Cardiac muscle cell (in vitro differentiated cells and primary cell): ENCODE data around the gene CIAO2A. TPM values are rescaled to one million over a fixed set of nuclear protein-coding genes. Genes with fewer than 3 reads are reported as not detected.

ENCODE experiments used
- DNase-seq, 2 donors: peaks; one replicate each; pipeline versions ENCODE4 v3.0.0 to v3.0.0-alpha.2; 2010 to 2017; ENCODE audit warnings: low read depth in 1 of 2, low spot score in 1 of 2
- H3K27ac ChIP-seq: fragments of 200-600 bp; sonication (generic); 2 replicates; pipeline ENCODE4 v1.5.1; 2016
- H3K27me3 ChIP-seq: fragments of 200-600 bp; sonication (generic); 2 replicates; pipeline ENCODE4 v1.6.0; 2016; ENCODE audit warnings: control low read depth
- H3K36me3 ChIP-seq: fragments of 200-600 bp; sonication (generic); 2 replicates; pipeline ENCODE4 v1.5.1; 2016; ENCODE audit warnings: control low read depth
- H3K4me1 ChIP-seq: fragments of 200-600 bp; sonication (generic); 2 replicates; pipeline ENCODE4 v1.8.1; 2017; ENCODE audit warnings: low read depth, mild to moderate bottlenecking, mixed run types
- H3K4me3 ChIP-seq: fragments of 200-600 bp; sonication (generic); 2 replicates; pipeline ENCODE4 v1.5.1; 2016; ENCODE audit warnings: mild to moderate bottlenecking
- H3K9me3 ChIP-seq: fragments of 200-600 bp; sonication (generic); 2 replicates; pipeline ENCODE4 v1.5.1; 2017; ENCODE audit warnings: low read depth, mild to moderate bottlenecking, control low read depth
- CTCF ChIP-seq: IDR thresholded peaks from 2 replicates; pipeline ENCODE4 v1.5.1; 2012; ENCODE audit warnings: low read depth, mild to moderate bottlenecking, low read length
- polyA plus RNA-seq: library from polyadenylated mRNA; unstranded; fragments of >200 nt; fragmentation: Nextera tagmentation; extraction: Ambion mirVana; gene quantifications from 2 replicates; pipeline ENCODE4 v1.2.1, GENCODE V29; 2016
- total RNA-seq: library from RNA; depleted of rRNA; stranded (reverse); fragments of >200 nt; gene quantifications from 2 replicates; pipeline ENCODE4 v1.2.3, GENCODE V29; 2016

Gene CIAO2A
- total and polyA plus RNA-seq, 2 experiments from 2014 or later: 115 to 181 TPM

GRCh38 chr15:64131547-64131946 is 37.9 kb upstream of the CIAO2A start:
- peaks cover 4% of the 10 kb centered on the region for H3K4me1 ChIP-seq
- TF ChIP-seq CTCF: no peak
- H3K36me3 ChIP-seq: peaks cover 72% of the 10 kb centered on the region
- no peak overlapping the region for H3K4me3 ChIP-seq
- DNase-seq: no peak
- no peaks in the 10 kb centered on the region for H3K27me3 ChIP-seq
- no peak overlapping the region for H3K27ac ChIP-seq
- no peaks in the 10 kb centered on the region for H3K9me3 ChIP-seq

GRCh38 chr15:64130159-64130558 is 36.5 kb upstream of the CIAO2A start:
- Histone ChIP-seq H3K27ac (no peak overlapping the region), H3K4me1 (peaks cover 4% of the 10 kb centered on the region), H3K9me3 (no peaks in the 10 kb centered on the region), H3K27me3 (no peaks in the 10 kb centered on the region), H3K36me3 (peaks cover 73% of the 10 kb centered on the region), H3K4me3 (no peak overlapping the region)
- no peak for DNase-seq
- no peak for TF ChIP-seq CTCF

- no peaks in the 10 kb centered on the region for H3K27me3 ChIP-seq
- H3K9me3 ChIP-seq: no peaks in the 10 kb centered on the region
- DNase-seq: no peak
- TF ChIP-seq CTCF: no peak
- H3K4me3 ChIP-seq: no peak overlapping the region
- H3K27ac ChIP-seq: peak overlapping the region; percentile 38
- H3K36me3 ChIP-seq: peaks cover 73% of the 10 kb centered on the region
- H3K4me1 ChIP-seq: peaks cover 4% of the 10 kb centered on the region
These were observed 34.1 kb upstream of the CIAO2A start for GRCh38 chr15:64127521-64128270.

GRCh38 chr15:64125978-64126377 is 32.3 kb upstream of the CIAO2A start:
- Histone ChIP-seq H3K9me3 (no peaks in the 10 kb centered on the region), H3K27me3 (no peaks in the 10 kb centered on the region), H3K4me3 (no peak overlapping the region), H3K27ac (no peak overlapping the region), H3K36me3 (peaks cover 65% of the 10 kb centered on the region), H3K4me1 (peaks cover 4% of the 10 kb centered on the region)
- no peak for TF ChIP-seq CTCF
- no peak for DNase-seq

GRCh38 chr15:64122936-64123351 is 29.3 kb upstream of the CIAO2A start:
- H3K9me3 ChIP-seq: no peaks in the 10 kb centered on the region
- H3K27ac ChIP-seq: no peak overlapping the region
- no peaks in the 10 kb centered on the region for H3K27me3 ChIP-seq
- no peak for DNase-seq
- H3K36me3 ChIP-seq: peaks cover 52% of the 10 kb centered on the region
- no peak for TF ChIP-seq CTCF
- peaks cover 4% of the 10 kb centered on the region for H3K4me1 ChIP-seq
- no peak overlapping the region for H3K4me3 ChIP-seq
